ENCODE measurements around the gene SEMA3E. TPM values are rescaled to one million over a fixed set of nuclear protein-coding genes. Genes with fewer than 3 reads are reported as not detected.

SEMA3E gene
- total RNA-seq = 1 to 10 TPM in 3 of 4 donors, under 1 TPM in 1; 0.83 to 2.2 (median 1.9) TPM

DNA sequence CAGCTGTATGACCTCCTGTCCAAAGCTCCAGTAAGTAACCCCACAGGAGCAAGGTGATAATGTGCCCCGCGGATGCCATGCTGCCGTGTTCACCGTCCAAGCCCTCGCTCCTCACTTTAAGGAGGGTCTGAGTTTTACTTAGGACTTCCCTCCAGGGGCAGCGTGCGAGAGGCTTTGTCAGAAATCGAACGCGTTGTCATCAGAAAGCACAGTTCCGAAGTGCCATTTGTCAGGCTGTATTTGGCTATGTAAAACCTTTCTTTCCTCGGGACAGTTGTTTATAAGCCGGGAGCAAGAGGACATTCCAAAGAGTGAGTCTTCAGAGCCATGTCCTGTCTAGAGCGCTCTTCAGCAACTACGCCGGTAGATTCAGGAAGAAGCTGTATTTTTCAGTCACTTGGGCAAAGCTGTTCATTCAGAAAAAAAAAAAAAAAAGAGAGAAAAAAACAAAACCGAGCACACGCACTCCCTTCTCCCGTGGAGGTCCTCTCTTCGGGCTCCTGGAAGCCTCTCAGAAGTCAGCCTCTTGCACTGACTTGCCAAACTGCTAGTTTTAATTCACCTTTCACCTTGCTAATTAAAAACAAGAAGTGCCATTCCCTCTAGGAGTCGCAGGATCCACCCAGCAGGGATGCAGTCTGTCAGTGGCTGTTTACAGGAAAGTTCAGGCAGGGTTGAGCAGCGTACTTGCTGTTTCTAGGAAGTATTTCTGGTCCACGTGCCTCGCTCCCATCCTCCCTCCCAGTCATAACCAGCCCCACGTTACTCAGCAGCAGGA, at the start of gene SEMA3E:
SEMA3E (minus strand) TSS at position 676 of the 778 bp plus-strand sequence.
- no peaks in the 10 kb centered on the region for H3K27me3 ChIP-seq
- DNase-seq = no peak
- no peak for TF ChIP-seq POLR2A (IDR thresholded peaks at IDR 0.05)
- TF ChIP-seq, protein P1, sequence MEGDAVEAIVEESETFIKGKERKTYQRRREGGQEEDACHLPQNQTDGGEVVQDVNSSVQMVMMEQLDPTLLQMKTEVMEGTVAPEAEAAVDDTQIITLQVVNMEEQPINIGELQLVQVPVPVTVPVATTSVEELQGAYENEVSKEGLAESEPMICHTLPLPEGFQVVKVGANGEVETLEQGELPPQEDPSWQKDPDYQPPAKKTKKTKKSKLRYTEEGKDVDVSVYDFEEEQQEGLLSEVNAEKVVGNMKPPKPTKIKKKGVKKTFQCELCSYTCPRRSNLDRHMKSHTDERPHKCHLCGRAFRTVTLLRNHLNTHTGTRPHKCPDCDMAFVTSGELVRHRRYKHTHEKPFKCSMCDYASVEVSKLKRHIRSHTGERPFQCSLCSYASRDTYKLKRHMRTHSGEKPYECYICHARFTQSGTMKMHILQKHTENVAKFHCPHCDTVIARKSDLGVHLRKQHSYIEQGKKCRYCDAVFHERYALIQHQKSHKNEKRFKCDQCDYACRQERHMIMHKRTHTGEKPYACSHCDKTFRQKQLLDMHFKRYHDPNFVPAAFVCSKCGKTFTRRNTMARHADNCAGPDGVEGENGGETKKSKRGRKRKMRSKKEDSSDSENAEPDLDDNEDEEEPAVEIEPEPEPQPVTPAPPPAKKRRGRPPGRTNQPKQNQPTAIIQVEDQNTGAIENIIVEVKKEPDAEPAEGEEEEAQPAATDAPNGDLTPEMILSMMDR (IDR thresholded peaks at IDR 0.05) = no peak
- H3K36me3 ChIP-seq = no peaks in the 10 kb centered on the region
- no peaks in the 10 kb centered on the region for H3K4me1 ChIP-seq
- H3K27ac ChIP-seq = no peak within 1 kb of the TSS
- peak within 1 kb of the TSS in 3 of 4 donors; percentile 5 to 32 (median 31) for H3K4me3 ChIP-seq
- H3K9me3 ChIP-seq = no peaks in the 10 kb centered on the region

DNA sequence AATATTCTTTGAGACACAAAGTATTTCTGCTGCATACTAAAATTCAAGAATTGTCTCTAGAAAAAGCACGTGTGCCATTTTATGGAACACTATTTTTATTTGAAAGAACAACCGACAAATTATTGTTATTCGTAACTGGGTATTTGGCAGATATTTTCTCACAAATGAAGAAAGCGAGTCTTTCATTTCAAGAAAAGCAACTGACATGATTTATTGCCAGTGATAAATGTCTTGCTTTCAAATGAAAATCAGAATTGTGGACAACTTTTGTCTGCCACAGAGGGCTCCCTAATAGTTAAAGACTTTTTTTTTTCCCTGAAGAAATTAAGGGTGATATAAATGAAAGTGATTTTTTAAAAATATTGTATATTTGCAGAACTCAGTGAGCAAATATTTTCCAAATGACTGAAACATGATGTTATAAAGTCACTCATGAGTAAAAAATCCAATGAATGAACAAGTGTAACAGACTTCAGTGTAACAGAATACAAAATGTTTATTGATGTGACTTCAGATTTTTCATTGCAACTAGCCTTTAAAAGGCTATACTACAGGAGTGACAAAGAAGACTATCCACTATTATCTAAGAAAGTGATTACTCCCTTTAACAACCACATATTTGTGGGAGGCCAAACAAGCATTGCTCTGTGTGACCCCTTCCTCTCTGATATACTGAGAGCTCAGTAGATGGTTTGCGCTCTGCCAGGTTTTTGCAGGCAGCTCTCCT, 49.0 kb upstream of the SEMA3E start:
- DNase-seq = no peak
- no peak overlapping the region for H3K27ac ChIP-seq
- H3K4me3 ChIP-seq = no peak overlapping the region
- H3K4me1 ChIP-seq = no peaks in the 10 kb centered on the region
- H3K36me3 ChIP-seq = no peaks in the 10 kb centered on the region
- no peaks in the 10 kb centered on the region for H3K27me3 ChIP-seq
- no peaks in the 10 kb centered on the region for H3K9me3 ChIP-seq
- TF ChIP-seq, protein P1 (IDR thresholded peaks at IDR 0.05) = no peak
- TF ChIP-seq POLR2A (IDR thresholded peaks at IDR 0.05) = no peak

DNA sequence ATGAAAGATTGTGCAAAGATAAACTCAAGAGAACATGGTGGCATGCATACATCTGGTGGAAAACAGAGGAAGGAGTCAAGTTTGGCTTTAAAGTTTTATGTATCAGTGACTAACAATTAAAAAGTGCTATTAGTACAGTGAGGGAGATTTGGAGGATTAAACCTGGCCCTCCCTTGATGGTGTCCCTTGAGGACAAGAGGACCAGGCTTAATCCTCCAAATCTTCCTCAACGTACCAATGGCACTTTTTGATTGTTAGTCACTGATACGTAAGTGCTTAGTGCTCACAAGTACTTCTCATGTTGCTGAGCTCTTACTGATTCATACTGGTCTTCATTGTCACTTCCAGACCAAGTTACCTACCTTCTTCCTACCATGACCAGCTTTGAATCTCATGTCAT, 47.2 kb upstream of the SEMA3E start:
- no peak for DNase-seq
- Histone ChIP-seq H3K4me1 (no peaks in the 10 kb centered on the region), H3K27me3 (no peaks in the 10 kb centered on the region), H3K9me3 (no peaks in the 10 kb centered on the region), H3K4me3 (no peak overlapping the region), H3K27ac (no peak overlapping the region), H3K36me3 (no peaks in the 10 kb centered on the region)
- TF ChIP-seq, protein P1 (IDR thresholded peaks at IDR 0.05) = no peak
- TF ChIP-seq POLR2A (IDR thresholded peaks at IDR 0.05) = no peak

DNA sequence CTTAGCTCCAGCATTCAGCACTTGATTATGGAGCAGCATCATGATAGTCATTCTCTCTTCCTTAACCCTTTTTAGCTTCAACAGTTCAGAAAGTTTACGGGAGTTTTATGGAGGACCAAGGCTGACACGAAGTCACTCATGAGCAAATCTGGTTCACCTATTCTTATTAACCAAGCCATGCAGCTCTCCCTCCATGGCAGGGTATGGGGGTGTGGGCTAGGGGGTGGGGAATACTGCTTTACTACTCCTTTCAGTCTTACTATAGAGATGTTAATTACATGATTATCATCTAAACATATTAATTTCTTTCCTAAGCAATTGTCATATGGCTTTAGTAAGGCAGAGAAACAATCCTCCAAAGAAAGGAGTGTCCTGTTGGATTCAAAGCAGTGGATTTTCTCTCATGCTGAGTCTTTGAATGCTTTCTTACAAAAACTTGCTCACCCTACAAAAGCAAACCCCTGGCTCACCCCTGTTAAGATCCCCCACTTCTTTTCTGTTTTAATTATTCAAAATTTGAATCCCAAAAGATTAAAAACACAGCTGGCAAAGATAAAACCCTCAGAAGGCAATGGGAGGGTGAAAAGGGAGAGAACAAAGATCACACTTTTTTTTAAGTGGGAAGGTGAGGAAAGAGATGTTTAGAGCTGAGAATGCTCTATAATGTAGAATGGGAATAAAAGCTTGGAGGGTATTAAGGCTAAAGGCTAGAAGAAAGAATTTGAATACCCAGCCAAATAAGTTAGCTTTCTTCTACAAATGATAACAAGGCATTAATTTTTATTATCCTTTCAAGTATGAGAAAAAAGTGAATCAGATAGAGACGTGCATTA, 46.4 kb upstream of the SEMA3E start:
- H3K9me3 ChIP-seq = no peaks in the 10 kb centered on the region
- TF ChIP-seq, protein P1 (IDR thresholded peaks at IDR 0.05) = no peak
- TF ChIP-seq POLR2A (IDR thresholded peaks at IDR 0.05) = no peak

DNA sequence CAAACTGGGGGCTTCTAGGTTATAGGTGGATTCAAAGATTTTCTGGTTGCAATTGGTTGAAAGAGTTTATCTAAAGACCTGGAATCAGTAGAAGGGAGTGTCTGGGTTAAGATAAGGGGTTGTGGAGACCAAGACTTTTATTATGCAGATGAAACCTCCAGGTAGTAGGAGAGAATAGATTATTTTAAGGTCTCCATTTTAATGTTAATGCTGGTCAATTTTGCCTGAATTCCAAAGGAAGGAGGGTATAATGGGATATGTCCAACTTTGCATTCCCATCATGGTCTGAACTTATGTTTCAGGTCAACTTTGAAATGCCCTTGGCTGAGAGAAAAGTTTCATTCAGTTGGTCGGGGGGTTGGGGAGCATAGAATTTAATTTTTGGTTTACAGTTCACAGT, 44.3 kb upstream of the SEMA3E start:
- Histone ChIP-seq H3K27me3 (no peaks in the 10 kb centered on the region), H3K9me3 (no peaks in the 10 kb centered on the region), H3K4me3 (no peak overlapping the region), H3K4me1 (no peaks in the 10 kb centered on the region), H3K36me3 (no peaks in the 10 kb centered on the region), H3K27ac (no peak overlapping the region)
- no peak for DNase-seq
- no peak for TF ChIP-seq POLR2A (IDR thresholded peaks at IDR 0.05)
- TF ChIP-seq, protein P1 (IDR thresholded peaks at IDR 0.05) = no peak

More for the DNA sequence above, 46.4 kb upstream of the SEMA3E start:
- Histone ChIP-seq H3K27me3 (no peaks in the 10 kb centered on the region), H3K4me3 (no peak overlapping the region), H3K27ac (no peak overlapping the region), H3K36me3 (no peaks in the 10 kb centered on the region), H3K4me1 (no peaks in the 10 kb centered on the region)
- DNase-seq = no peak
